ENCODE results near the gene CLHC1. TPM values are rescaled to one million over a fixed set of nuclear protein-coding genes. Genes with fewer than 3 reads are reported as not detected.

Gene CLHC1
- total and polyA plus RNA-seq, 2 donors (not counting 1 experiment from before 2014, with no cell fraction given): 2.0 to 12.8 TPM

- POLR2A ChIA-PET: no interaction called here
- H3K36me3 ChIP-seq (replicated peaks in 1 of 2; ENCODE audit: control extremely low read depth in 1 of 2, control insufficient read depth in 1 of 2, extremely low read depth in 1 of 2, insufficient read depth in 2 of 2, low read length in 1 of 2): no peaks in the 10 kb centered on the region
- CTCF ChIA-PET: no interaction called here
These were observed 91.5 kb downstream of the CLHC1 start for GRCh38 chr2:55140316-55141219.

DNA sequence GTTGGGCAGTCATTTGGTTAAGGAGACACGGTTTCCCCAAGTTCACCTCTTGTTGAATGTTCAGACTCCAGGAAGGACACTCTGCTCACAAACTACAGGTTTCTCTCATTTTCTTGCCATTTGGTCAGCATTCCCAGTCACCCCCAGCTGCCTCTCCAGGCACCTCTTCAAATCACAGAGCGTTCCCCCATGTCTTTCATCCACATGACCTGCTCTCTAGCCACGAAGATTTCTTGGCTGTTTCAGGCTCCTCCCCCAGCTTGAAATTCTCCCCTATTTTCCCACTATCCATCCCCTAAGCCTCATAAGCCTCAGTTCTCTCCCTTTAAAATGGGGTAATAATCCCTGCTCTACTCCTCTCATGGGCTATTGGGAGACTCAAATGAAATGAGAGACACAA, 92.8 kb downstream of the CLHC1 start:
- H4K20me1 ChIP-seq (ENCODE audit: control insufficient read depth, insufficient read depth, low read length, poor library complexity, severe bottlenecking): no peaks in the 10 kb centered on the region
- 96% methylated on average over 2 of the region's 3 CpGs for WGBS (ENCODE audit: insufficient coverage)
- H3K36me3 ChIP-seq (replicated peaks in 1 of 2; ENCODE audit: control extremely low read depth in 1 of 2, control insufficient read depth in 1 of 2, extremely low read depth in 1 of 2, insufficient read depth in 2 of 2, low read length in 1 of 2): no peaks in the 10 kb centered on the region
- no peak for TF ChIP-seq EZH2 (IDR thresholded peaks at IDR 0.05; ENCODE audit: borderline replicate concordance, insufficient read depth, low read depth, low read length, poor library complexity, severe bottlenecking)
- TF ChIP-seq, protein P1, sequence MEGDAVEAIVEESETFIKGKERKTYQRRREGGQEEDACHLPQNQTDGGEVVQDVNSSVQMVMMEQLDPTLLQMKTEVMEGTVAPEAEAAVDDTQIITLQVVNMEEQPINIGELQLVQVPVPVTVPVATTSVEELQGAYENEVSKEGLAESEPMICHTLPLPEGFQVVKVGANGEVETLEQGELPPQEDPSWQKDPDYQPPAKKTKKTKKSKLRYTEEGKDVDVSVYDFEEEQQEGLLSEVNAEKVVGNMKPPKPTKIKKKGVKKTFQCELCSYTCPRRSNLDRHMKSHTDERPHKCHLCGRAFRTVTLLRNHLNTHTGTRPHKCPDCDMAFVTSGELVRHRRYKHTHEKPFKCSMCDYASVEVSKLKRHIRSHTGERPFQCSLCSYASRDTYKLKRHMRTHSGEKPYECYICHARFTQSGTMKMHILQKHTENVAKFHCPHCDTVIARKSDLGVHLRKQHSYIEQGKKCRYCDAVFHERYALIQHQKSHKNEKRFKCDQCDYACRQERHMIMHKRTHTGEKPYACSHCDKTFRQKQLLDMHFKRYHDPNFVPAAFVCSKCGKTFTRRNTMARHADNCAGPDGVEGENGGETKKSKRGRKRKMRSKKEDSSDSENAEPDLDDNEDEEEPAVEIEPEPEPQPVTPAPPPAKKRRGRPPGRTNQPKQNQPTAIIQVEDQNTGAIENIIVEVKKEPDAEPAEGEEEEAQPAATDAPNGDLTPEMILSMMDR (IDR thresholded peaks at IDR 0.05): no peak
- H3K27ac ChIP-seq (ENCODE audit: low read length in 2 of 2): no peak overlapping the region
- H3K27me3 ChIP-seq (replicated peaks in 1 of 4; ENCODE audit: control extremely low read depth in 1 of 4, control insufficient read depth in 3 of 4, insufficient read depth in 4 of 4, low read length in 3 of 4): no peaks in the 10 kb centered on the region
- H3K27me3 Mint-ChIP-seq: no peaks in the 10 kb centered on the region
- ChIA-PET CTCF (no interaction called here), POLR2A (interaction anchor here (0.6 kb wide), 1 partner anchor 102 kb away, joined by 6 read pairs; no protein-coding TSS in a partner anchor)
- no peak overlapping the region for H3K27ac Mint-ChIP-seq
- DNase-seq (no peak), ATAC-seq (ENCODE audit: low read depth) (no peak)
- H3K79me2 ChIP-seq (ENCODE audit: control insufficient read depth, insufficient read depth, low read length): no peaks in the 10 kb centered on the region
- intact Hi-C loops (cut with micrococcal nuclease): no loop called here
- H3K4me1 ChIP-seq (ENCODE audit: control insufficient read depth in 2 of 2, insufficient read depth in 2 of 2, low read length in 2 of 2): peaks cover 16 to 29% of the 10 kb centered on the region in 2 donors
- no peak overlapping the region for H3K9ac ChIP-seq (ENCODE audit: low read length)
- no peak overlapping the region for H3K4me2 ChIP-seq (replicated peaks; ENCODE audit: low read depth, low read length, poor library complexity, severe bottlenecking)
- H2AFZ ChIP-seq (ENCODE audit: insufficient read depth, low read depth, low read length, poor library complexity, severe bottlenecking): no peak overlapping the region
- peaks cover 22% of the 10 kb centered on the region for H3K4me1 Mint-ChIP-seq
- H3K9me3 ChIP-seq (ENCODE audit: control extremely low read depth in 1 of 3, control insufficient read depth in 2 of 3, insufficient read depth in 1 of 3, low read length in 2 of 3): no peaks in the 10 kb centered on the region
- H3K9me3 Mint-ChIP-seq (ENCODE audit: insufficient read depth): no peaks in the 10 kb centered on the region
- no peak overlapping the region for H3K4me3 Mint-ChIP-seq
- H3K4me3 ChIP-seq (ENCODE audit: control extremely low read depth in 1 of 5, extremely low read depth in 1 of 5, insufficient read depth in 1 of 5, low read depth in 2 of 5, low read length in 4 of 5): no peak overlapping the region

More at GRCh38 chr2:55140316-55141219, 91.5 kb downstream of the CLHC1 start:
- H3K79me2 ChIP-seq (ENCODE audit: control insufficient read depth, insufficient read depth, low read length): no peaks in the 10 kb centered on the region
- H3K4me1 ChIP-seq (ENCODE audit: control insufficient read depth in 2 of 2, insufficient read depth in 2 of 2, low read length in 2 of 2): peaks cover 10 to 20% of the 10 kb centered on the region in 2 donors
- no peak overlapping the region for H3K4me3 ChIP-seq (ENCODE audit: control extremely low read depth in 1 of 5, extremely low read depth in 1 of 5, insufficient read depth in 1 of 5, low read depth in 2 of 5, low read length in 4 of 5)
- DNase-seq (no peak), ATAC-seq (ENCODE audit: low read depth) (no peak)
- Mint-ChIP-seq H3K9me3 (ENCODE audit: insufficient read depth) (no peaks in the 10 kb centered on the region), H3K4me1 (peaks cover 14% of the 10 kb centered on the region), H3K27ac (no peak overlapping the region), H3K4me3 (no peak overlapping the region), H3K27me3 (no peaks in the 10 kb centered on the region)
- no peak overlapping the region for H3K27ac ChIP-seq (ENCODE audit: low read length in 2 of 2)
- intact Hi-C loops (cut with micrococcal nuclease): no loop called here
- TF ChIP-seq, protein P1 (IDR thresholded peaks at IDR 0.05): no peak
- TF ChIP-seq EZH2 (IDR thresholded peaks at IDR 0.05; ENCODE audit: borderline replicate concordance, insufficient read depth, low read depth, low read length, poor library complexity, severe bottlenecking): no peak
- no peak overlapping the region for H3K4me2 ChIP-seq (replicated peaks; ENCODE audit: low read depth, low read length, poor library complexity, severe bottlenecking)
- H3K9ac ChIP-seq (ENCODE audit: low read length): no peak overlapping the region
- H4K20me1 ChIP-seq (ENCODE audit: control insufficient read depth, insufficient read depth, low read length, poor library complexity, severe bottlenecking): no peaks in the 10 kb centered on the region
- H3K27me3 ChIP-seq (replicated peaks in 1 of 4; ENCODE audit: control extremely low read depth in 1 of 4, control insufficient read depth in 3 of 4, insufficient read depth in 4 of 4, low read length in 3 of 4): no peaks in the 10 kb centered on the region
- H2AFZ ChIP-seq (ENCODE audit: insufficient read depth, low read depth, low read length, poor library complexity, severe bottlenecking): no peak overlapping the region
- WGBS (ENCODE audit: insufficient coverage): 84% methylated on average over 7 of the region's 8 CpGs
- H3K9me3 ChIP-seq (ENCODE audit: control extremely low read depth in 1 of 3, control insufficient read depth in 2 of 3, insufficient read depth in 1 of 3, low read length in 2 of 3): no peaks in the 10 kb centered on the region

Measured in B cell (primary cell).